Measurements from ENCODE around the gene IGF2.

Gene IGF2

DNA sequence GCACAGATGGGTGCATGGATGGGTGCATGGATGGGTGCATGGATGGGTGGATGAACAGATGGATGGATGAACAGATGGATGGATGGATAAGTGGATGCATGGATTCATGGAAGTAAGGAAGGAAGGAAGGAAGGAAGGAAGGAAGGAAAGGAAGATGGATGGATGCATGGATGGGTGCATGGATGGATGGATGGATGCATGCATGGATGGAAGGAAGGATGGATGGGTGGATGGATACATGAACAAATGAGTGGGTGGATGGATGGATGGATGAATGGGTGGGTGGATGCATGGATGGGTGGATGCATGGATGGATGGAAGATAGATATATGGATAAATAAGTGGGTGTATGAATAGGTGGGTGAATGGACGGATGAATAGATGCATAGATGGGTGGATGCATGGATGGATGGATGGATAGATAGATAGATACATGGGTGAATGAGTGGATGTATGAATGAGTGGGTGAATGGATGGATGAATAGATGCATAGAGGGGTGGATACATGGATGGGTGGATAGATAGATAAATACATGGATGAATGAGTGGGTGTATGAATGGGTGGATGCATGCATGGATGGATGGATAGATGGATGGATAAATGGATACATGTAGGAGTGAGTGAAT, 32.5 kb downstream of the IGF2 start:
- TF ChIP-seq, protein P1, sequence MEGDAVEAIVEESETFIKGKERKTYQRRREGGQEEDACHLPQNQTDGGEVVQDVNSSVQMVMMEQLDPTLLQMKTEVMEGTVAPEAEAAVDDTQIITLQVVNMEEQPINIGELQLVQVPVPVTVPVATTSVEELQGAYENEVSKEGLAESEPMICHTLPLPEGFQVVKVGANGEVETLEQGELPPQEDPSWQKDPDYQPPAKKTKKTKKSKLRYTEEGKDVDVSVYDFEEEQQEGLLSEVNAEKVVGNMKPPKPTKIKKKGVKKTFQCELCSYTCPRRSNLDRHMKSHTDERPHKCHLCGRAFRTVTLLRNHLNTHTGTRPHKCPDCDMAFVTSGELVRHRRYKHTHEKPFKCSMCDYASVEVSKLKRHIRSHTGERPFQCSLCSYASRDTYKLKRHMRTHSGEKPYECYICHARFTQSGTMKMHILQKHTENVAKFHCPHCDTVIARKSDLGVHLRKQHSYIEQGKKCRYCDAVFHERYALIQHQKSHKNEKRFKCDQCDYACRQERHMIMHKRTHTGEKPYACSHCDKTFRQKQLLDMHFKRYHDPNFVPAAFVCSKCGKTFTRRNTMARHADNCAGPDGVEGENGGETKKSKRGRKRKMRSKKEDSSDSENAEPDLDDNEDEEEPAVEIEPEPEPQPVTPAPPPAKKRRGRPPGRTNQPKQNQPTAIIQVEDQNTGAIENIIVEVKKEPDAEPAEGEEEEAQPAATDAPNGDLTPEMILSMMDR (IDR thresholded peaks at IDR 0.05; ENCODE audit: low read depth, low read length) = no peak
- H3K4me3 ChIP-seq (ENCODE audit: low read depth, low read length) = no peak overlapping the region

DNA sequence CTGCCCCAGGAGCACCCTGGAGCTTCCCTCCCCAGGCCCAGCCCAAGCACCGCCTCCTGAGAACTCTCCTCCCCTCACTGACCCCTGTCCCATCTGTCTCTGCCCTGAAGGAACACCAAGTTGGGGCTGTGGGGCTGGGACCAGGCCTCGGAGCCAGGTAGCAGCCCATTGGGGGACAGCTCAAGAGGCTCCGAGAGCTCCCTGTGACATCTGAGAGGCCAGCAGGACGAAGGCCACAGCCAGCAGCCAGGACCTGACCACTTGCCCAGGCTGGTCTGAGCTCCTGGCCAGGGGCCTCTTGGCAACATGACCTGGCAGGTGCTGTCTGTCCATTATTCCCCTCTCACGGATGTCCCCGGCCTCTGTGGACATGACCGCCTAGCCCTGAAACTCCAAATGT, 33.7 kb downstream of the IGF2 start:
- no peak overlapping the region for H3K4me3 ChIP-seq (ENCODE audit: low read depth, low read length)
- TF ChIP-seq, protein P1 (IDR thresholded peaks at IDR 0.05; ENCODE audit: low read depth, low read length) = no peak

DNA sequence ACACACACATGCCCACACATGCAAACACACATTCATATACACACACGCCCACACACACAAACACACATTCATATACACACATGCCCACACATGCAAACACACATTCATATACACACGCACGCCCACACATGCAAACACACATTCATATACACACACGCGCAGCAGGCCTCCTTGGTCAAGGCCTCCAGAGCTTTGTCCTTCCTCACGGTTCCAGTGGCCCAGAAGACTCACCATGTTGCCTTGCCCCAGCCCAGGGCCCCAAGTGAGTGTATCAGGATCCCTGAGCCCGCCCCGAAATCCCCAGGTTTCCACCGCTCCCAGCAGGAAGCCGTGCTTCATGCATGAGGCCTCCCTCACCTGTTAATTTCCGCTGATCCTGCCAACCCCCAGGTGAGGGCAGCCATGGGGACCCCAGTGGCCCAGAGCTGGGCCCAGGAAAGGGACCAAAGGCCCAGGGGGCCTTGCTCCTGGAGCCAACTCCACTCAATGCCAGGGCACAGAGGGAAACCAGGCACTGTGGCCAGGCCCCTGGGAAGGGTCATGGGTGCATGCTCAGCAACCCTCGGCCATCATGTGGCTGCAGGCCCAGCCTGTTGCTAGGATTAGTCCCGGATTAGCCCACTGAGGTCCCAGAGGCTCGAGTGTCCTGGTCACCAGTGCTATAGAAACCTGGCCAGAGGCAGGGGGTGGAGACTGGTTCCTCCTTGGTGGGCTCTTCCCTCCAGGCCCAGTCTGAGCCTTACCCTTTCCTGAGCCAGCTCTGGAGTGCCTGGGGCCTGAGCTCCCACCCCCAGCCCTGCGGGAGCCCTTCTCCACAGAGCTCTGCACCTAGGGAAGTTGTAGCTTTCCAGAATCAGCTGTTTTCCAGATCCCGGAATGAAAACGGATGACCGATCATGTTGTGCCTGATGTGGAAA, 34.4 kb downstream of the IGF2 start:
- H3K4me3 ChIP-seq (ENCODE audit: low read depth, low read length) = no peak overlapping the region
- TF ChIP-seq, protein P1 (IDR thresholded peaks at IDR 0.05; ENCODE audit: low read depth, low read length) = no peak

DNA sequence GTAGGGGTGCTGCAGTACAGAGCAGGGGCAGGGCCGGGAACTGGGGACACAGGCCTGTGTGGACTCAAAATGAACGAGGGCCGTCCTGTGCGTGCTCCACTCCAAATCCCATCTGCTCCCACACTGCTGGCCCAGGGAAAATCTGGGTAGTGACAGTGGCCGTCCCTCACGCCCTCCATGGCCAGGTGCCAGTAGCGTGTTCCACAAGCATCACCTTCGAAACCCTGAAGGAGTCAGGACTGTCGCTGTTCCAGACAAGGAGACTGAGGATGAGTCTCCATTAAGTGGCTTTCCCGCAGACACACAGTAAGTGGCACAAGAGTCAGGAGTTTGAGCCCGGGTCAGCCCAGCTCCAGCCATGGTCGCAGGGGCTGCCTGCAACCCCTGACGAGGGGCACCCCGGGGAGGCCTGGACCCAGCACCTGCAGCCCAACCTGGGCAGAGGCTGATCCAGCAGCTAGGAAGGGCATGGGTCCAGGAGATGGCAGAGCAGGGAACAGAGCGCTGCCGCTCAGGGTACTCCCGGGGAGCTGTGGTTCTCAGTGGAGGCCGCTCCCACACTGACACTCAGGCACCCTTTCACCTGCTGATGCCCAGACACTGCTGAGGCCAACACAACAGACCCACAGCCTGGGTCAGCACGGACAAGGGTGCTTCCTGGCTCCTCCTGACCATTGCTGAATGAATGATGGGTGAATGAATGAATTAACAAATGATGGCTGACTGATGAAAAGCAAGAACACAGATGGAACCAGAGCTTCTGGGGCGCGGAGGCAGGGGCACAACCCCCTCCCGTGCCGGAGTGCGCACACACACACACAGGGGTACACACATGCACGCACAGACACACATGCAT, 35.3 kb downstream of the IGF2 start:
- no peak overlapping the region for H3K4me3 ChIP-seq (ENCODE audit: low read depth, low read length)
- TF ChIP-seq, protein P1 (IDR thresholded peaks at IDR 0.05; ENCODE audit: low read depth, low read length) = no peak

DNA sequence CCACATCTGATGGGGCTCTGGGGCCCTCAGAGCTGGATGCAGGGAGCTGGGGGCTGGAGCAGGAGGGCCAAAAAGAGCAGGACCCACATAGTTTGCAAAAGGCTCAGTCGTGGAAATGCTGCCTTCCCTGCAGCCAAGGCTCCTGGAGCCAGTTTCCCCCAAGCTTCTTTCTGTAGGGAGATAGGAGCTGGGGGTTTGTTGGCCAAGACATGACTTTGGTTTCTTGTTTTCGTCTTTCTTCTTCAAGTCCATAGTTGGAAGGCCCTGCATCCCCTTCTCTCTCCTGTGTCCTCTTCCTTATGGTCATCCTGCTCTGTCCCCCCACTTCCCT, 36.3 kb downstream of the IGF2 start:
- TF ChIP-seq, protein P1 (IDR thresholded peaks at IDR 0.05; ENCODE audit: low read depth, low read length) = no peak
- no peak overlapping the region for H3K4me3 ChIP-seq (ENCODE audit: low read depth, low read length)

DNA sequence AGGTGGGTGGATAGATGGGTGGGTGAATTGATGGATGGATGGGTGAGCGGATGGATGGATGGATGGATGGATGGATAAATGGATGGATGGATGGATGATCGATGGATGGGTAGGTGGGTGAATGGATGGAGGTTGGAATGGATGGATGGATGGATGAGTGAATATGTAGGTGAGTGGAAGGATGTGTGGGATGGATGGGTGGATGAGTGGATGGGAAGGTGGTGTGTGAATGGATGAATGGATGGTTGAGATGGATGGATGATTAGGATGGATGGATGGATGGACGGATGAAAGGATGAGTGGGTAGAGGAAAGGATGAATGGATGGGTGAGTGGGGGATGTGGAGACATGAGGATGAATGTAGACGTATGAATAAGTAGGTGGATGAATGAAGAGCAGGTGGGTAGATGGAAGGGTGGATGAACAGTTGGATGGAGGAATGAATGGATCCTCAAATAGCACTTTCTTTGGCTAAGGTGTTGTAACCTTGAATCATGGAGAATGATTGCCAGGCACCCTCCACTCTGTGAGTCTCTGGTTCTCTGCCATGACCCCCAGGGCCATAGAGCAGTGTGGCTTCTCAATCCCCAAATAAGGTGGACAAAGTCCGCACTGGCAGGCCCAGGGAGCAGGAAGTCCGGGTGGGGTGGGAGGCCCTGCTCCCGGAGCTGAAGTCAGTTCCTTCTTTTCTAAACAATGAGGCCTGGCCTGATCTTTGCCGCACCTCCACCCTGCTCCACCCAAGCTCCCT, 36.9 kb downstream of the IGF2 start:
- TF ChIP-seq, protein P1 (IDR thresholded peaks at IDR 0.05; ENCODE audit: low read depth, low read length) = no peak

More for the DNA sequence above, 36.9 kb downstream of the IGF2 start:
- no peak overlapping the region for H3K4me3 ChIP-seq (ENCODE audit: low read depth, low read length)
